ENCODE data around the gene TMEM175.

The TMEM175 gene

DNA sequence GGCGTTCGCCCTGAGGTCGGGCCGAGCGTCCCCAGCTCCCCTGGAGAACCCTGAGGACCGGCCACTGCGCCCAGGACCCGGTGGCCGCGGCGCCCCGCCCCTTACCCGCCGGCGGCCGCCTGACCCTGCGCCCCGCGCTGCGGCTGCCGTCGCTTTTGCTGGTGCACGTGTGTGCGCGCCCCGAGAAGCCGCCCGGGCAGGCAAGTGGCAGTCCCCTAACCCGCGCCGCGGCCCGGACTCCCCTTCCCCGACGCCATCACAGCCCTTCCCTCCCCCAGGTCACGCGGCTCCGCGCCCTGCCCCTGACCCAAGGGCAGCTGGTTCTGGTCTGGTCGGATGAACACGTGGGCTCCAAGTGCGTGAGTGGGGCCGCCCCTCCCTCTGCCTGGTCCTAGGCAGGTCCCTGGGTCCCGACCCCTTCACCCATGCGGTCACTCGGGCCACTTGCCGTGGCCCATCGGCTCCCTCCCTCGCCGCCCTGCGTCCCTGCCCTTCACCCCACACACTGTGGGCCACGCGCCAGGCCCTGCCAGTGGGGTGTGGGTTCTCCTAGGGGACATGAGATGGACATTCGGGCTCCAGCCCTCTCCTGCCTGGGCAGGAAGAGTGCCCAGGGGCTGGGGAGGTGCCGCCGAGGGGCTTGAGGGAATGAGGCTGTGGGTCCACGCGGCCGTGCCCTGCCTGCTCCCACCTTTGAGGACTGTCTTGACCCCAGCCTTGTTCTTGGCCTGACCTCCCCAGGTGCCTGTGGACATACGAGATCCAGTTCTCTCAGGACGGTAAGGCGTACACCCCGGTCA lies 71.2 kb downstream of the TMEM175 start:
- DNase-seq (ENCODE audit: low spot score), result no peak

DNA sequence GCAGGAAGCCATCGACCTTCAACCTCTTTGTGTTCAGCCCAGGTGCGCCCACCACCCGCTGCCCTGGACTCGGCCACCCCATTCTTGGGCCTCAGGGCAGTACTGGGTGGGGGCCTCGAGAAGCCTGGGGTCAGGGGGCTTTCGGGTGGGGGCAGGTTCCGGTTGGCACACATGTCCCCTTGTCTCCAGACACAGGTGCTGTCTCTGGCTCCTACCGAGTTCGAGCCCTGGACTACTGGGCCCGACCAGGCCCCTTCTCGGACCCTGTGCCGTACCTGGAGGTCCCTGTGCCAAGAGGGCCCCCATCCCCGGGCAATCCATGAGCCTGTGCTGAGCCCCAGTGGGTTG lies 71.8 kb downstream of the TMEM175 start:
- DNase-seq (ENCODE audit: low spot score), result no peak

DNA sequence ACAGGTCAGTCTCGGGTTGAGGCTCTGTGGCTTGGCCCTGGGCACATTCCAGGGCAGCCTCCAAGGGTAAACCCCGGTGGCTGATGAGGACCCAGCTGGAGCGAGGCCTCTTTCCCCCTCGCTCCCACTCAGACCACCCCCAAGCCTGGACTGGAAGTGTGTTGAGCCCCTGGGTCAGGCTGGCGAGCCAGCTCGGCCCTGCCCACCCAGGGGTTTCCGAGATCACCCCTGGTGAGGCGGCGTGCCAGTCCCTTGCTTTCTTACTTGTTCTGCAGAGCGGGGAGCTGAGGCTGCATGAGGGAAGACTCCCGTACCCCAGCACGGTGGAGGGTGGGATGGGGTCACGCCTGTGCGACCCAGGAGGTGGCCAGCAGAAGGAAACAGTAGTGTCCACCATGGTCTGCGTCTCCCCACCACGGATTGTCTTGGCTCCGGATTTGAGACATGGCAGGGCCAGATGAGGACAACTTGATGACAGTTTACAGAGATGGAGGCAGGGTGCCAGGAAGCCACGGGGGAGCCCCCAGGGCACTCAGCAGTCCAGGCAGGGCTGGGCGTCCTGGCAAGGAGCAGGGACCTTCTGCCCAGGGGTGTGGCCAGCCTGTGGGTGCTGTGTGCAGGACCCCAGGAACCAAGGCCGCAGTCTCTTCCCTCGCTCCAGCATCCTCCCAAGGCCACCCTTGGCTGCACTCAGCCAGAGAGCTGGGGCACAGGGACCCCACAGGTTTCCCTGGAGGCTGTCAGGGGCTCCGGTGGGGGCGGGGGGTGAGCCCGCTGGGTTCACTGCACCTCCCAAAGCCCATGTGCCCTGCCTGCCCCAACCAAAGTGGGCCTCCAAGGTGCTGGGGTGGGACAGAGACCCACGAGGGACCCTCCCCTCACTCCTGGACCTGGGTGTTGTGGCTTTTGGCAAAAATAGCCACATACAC lies 72.6 kb downstream of the TMEM175 start:
- DNase-seq (ENCODE audit: low spot score), result no peak

DNA sequence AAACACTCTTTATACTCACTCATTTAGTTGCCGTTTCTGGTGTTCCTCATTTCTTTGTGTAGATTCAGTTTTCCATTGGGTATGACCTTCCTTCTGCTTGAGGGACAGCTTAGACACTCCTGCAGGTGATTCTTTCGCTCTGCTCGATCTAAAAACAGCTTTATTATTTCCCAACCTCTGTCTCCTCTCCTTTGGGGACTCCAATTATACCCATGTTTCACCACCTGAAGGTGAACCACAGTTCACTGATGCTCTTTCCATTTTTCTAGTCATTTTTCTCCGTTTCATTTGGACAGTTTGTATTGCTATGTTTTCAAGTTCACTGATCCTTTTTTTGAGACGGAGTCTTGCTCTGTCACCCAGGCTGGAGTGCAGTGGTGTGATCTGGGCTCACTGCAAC lies 74.6 kb downstream of the TMEM175 start:
- DNase-seq (ENCODE audit: low spot score), result no peak

Data from activated CD4-positive, alpha-beta T cell treated with anti-CD3 and anti-CD28 coated beads, Interleukin-2, Interleukin-4, amounts not matched to agents 100 ng/mL and 50 ng/mL, durations not matched to agents 16 hours and 8 hours (primary cell).